ENCODE results near the gene NKAIN4. TPM values are rescaled to one million over a fixed set of nuclear protein-coding genes. Genes with fewer than 3 reads are reported as not detected.

The NKAIN4 gene
- total RNA-seq, 1 donor from 2014 or later: not detected

DNA sequence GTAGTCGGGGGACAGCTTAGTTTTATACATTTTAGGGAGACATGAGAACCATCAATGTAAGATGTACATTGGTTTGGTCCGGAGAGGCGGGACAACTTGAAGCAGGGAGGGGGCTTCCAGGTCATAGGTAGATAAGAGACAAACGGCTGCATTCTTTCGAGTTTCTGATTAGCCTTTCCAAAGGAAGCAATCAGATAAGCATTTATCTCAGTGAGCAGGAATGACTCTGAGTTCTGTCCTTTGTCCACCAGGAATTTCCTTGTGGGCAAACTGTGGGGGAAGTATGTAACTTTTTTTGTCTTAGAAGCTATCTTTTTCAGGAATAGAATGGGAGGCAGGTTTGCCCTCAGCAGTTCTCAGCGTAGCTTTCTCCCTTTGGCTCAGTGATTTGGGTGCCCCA is 39.7 kb downstream of the NKAIN4 start:
- intact Hi-C loops (cut with micrococcal nuclease): no loop called here
- ATAC-seq (no peak), DNase-seq (no peak)

DNA sequence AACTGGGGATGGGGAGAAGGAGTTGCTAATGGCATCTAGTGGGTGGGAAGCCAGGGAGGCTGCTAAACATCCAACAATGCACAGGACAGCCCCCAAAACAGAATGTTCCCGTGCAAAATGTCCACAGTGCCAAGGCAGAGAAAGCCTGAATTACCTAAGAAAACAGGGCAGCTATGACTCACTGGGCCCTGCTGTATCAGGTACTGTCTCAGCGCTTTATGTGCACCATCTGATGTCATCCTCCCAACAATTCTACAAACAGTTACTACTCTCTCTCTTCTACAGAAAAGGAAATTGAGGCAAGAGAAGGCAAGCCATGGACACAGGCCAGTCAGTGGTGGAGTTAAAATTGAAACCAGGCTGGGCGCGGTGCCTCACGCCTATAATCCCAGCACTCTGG is 41.5 kb downstream of the NKAIN4 start:
- DNase-seq: no peak
- intact Hi-C loops (cut with micrococcal nuclease): no loop called here
- no peak for ATAC-seq

DNA sequence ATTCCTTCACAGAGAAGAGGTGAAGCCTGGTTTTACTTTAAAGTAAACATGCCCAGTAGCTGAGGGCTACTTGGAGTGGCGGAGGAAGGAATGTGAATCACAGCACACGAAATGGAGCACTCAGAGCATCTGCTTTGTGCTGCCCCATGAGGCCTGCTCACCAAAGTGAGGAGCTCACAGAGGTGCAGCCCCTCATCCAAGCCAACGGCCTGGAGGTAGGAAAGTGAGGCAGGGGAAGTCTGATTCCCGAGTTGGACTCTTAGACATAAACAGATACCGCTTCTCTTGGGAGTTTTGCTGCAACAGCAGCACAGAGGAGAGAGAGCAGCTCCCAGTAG is 41.9 kb downstream of the NKAIN4 start:
- DNase-seq (no peak), ATAC-seq (no peak)
- intact Hi-C loops (cut with micrococcal nuclease): no loop called here

DNA sequence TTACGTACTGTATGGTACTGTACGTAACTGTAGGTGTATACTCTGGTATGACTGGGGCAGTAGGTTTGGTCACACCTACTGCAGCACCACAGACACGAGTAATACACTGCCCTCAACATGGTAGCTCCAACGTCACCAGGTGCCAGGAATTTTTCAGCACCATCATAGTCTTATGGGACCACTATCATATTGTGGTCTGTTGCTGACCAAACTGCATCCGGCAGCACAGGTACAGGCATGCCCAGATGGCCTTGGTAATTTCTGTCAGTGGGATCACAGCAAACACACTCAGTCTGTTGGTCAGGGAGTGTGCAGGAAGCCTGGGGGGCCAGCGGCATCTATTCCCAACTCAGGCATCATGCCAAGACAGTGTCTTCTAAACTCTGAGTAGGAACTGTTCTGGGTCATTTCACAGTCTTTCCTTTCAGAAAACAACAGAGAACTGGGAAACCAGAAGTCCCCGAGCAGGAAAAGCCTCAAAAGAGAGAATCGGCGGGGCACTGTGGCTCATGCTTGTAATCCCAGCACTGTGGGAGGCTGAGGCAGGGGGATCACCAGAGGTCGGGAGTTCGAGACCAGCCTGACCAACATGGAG is 44.2 kb downstream of the NKAIN4 start:
- DNase-seq (no peak), ATAC-seq (no peak)
- intact Hi-C loops (cut with micrococcal nuclease): no loop called here

DNA sequence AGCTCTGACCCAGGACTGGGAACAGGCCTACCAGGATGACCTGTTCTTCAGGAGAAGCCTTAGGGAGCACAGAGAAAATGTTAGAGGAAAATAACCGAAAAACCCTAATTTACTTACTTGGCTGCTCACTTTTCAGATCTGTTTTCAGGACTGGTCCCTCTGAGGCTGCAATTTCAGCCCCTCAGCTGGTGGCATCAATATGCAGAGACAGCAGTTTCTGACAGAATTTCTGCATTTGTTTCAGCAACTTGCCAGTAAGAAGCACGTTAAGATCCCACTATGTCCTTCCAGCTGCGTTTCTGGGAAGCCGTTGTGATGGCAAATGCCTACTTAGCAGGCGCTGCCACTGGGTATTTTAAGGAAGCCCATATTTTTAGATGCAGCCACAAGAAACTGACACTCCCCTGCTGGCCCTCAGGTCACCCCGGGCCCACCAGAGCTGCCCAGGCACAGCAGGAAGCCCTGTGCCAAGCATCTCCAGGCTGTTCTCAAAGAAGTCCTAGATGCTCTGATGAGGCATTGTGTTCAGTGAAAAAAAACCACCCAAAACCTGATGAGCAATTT is 45.8 kb downstream of the NKAIN4 start:
- intact Hi-C loops (cut with micrococcal nuclease): no loop called here
- DNase-seq: peak; percentile 37
- ATAC-seq: peak; percentile 16

DNA sequence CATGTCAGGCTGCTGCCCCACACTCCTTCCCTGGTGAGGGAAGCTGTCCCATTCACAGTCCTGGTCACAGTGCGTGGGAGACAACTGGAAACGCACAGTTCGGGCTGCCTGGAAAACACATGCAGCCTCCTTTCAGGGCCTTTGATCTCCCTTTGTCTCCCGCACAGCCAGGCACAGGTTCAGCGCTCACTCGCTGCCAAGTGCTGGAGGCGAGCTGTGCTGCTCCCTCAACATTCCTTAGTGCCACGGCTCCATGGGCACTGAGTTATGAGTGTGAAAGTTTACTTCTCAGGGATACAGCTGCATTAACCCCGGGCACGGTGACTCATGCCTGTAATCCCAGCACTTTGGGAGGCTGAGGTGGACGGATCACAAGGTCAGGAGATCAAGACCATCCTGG is 47.4 kb downstream of the NKAIN4 start:
- DNase-seq (peak; percentile 30), ATAC-seq (no peak)
- intact Hi-C loops (cut with micrococcal nuclease): no loop called here

DNA sequence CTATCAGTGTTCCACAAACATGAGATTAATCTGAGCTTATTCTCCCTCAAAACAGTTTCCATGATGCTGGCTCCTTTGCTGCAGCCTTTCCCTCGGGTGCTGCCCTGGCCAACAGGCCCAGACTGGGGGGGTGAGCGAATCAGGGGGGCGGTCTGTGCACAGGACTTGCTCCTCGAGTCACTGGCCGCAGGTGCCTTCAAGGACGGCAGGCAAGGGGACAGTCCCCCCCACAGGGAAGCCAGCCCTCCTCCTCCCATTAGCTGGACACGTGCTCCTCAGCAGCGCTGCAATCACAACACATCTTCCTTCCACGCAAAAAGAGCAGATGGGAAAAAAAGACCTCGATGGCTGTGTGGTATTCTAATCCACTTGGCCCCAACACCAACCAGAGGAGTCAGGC is 48.4 kb downstream of the NKAIN4 start:
- ATAC-seq: no peak
- intact Hi-C loops (cut with micrococcal nuclease): no loop called here
- DNase-seq: no peak

DNA sequence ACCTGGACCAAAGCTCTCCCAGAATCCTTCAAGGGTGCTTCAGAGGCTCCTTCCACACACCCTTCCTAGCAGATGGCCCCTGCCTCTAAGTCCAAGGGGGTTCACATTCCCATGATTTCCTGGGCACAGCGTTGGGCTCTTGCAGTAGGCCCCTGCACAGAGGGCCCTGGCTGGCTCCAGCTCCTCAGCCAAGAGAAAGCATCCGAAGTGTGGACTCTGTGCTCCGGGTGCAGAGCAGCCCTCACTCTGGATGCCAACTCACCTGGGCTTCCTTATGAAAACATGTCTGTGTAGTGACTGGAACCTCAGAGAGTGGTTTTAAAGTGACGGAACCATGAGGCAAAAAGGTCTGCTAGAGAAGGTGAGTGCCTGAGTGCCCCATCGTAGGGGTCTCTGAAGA is 49.9 kb downstream of the NKAIN4 start:
- DNase-seq (no peak), ATAC-seq (no peak)
- intact Hi-C loops (cut with micrococcal nuclease): no loop called here

DNA sequence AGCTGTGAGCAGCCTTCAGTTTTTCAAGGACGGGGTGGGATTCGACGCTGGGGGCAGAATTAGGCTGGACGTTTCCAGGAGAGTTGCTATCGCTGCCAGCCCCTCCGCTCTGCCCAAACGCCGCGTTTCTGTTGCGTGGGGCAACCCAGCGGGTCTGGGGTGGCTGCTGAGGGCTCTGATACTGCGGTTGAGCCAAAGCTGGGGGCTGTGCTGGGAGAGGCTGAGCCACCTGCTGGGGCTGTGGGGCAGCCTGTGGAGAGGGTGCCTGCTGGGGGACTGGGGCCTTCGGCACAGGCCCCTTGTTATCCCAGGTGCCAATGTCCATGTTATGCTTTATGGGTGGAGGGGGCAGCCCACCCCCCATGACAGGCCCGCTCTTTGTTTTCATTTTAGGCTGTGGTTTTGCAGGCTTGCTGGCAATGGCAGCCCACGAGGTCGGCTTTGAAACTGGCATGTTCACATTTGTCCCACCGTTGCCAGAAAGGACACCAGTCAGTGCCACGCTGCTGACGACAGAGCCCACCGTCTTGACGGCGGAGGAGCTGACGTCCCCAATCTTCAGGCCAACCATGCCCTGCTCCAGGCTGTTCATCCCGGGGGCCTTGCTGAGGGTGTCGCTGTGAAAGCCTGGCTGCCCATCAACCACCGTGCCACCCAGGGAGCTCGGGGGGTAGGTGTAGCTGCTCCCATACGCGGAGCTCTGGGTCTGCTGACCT is 51.3 kb downstream of the NKAIN4 start:
- no peak for ATAC-seq
- DNase-seq: no peak
- intact Hi-C loops (cut with micrococcal nuclease): no loop called here

DNA sequence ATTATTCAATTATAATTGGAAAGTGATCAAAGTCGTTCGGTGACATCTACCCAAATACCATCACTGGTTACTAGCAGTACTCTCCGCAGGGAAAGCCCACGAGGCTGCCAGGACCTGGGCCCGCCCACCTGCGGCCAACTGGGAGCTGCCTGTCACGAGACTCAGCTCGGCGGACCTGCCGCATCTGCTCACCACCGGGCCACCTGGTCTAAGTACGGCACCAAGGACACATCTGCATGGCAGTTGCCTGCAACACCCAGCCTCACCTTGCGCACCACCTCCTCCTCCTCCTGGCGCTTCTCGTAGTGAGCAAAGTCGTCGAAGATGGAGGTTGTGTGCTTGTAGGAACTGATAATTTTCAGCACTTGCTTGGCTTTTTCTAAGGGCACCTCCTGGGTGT is 52.2 kb downstream of the NKAIN4 start:
- ATAC-seq (no peak), DNase-seq (no peak)
- intact Hi-C loops (cut with micrococcal nuclease): no loop called here

DNA sequence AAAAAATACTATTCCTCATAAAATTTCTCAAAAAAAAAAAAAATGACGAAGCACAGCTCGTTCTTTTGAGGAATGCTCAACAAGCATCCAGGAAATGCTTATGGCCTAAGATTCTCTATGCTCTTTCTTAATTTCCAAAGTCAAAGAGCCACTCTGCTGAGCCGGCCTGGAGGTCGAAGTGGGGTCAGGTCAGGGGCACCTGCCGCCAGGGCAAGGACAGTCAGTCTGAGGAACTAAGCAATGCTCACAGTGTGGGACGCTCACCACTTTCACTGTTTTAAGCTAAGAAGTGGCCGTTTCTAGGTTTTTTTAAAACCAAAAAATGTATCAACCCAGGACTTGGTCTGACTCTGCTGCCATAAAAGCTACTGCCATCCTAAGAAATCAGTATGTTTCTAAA is 55.7 kb downstream of the NKAIN4 start:
- ATAC-seq: no peak
- intact Hi-C loops (cut with micrococcal nuclease): no loop called here
- DNase-seq: no peak

DNA sequence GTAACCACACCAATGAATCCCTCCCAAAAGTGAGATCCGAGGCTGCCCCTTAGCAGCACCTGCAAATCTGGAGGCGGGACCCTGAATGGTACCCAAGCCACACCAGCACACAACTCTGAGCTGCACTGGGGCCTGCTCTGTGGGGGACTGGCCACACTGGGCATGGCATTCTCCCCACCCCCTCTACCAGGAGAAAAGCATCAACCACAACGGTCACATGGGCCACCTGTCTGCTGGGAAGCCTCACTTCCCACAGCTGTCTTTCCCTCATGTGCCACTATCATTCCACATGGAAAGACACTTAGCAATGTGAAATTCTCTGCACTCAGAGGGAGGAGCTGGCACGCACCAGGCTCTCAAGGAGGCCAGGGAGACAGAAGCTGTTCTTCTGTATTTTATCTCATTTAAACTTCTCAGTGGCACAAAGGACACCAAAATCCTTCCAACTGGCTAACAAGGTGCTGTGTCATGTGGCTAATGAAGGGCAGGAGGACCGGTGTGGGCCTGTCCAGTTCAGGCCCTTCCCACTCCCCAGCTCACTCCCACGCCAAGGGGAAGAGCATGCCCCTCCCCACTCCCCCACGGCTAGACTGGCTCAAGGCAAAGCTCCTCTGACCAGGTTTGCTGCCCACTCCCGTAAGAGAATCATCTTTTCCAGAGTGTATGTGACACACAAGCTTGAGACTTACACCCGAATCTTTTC is 57.3 kb downstream of the NKAIN4 start:
- ATAC-seq: peak; percentile 37
- intact Hi-C loops (cut with micrococcal nuclease): no loop called here
- no peak for DNase-seq

DNA sequence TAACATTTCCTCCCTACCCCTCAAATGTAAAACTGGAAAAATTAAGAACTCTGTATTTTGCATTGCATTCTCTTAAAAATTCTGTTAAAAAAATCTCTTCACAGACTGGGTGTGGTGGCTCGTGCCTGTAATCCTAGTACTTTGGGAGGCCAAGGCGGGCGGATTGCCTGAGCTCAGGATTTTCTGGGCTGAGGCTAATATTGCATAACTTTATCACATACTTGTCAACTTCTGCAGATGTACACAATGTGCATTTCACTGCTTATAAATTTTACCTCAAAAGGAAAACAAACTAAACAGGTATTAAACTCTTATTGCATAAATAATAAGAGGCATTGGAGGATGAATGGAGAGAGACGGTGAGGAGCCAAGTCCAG is 59.5 kb downstream of the NKAIN4 start:
- DNase-seq (no peak), ATAC-seq (no peak)
- intact Hi-C loops (cut with micrococcal nuclease): no loop called here

DNA sequence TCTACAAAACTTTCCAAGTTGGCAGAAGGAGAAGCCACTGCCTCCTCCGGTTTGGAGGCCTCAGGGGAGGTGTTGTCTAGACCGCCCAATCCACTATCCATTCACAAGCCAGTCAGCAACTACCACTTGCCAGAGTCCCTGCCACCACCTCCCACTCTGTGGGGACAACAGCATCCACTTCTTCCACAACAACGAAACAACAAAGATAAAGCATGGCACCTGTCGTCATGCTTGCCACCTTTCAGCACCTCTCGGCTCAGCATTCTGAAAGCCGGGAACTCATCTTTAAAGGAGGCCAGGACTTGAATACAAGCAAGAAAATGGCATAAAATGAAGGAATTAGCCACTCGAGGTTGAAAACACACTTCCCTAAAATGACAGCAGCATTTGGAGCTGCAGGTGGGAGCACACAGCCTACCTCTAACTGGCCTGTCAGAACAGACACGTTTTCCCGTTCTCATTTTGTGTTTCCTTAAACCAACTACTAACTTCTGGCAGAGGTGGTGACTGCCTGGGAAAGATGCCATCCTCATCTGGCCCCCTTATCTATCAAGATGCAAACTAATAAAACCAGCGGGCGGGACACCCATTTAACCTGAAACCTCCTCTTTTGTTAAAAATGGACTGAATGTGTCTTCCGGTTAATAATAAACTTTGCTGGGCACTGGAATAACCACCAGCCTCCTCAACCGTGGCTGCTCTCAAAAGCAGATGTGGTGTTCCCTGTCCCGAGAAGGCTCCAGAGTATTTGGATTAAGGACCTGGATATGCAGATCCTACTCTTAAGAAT is 60.1 kb downstream of the NKAIN4 start:
- ATAC-seq: no peak
- intact Hi-C loops (cut with micrococcal nuclease): no loop called here
- no peak for DNase-seq

DNA sequence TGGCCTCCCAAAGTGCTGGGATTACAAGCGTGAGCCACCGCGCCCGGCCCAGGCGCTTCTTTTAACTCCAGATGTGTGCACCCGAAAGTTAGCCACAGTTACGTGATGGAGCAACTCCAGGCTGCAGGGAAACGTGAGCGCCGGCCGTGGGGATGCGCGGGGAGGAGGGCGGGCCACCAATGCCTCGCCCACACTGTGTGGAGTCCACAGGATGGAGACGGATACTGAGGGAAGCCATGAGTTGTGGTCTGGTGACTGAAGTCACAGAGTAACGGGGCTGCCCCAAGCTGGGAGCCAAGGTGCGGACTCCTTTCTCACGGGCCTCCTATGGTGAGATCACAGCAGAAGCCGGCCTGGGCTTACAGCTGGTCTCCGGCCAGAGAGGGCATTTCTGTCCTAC is 61.5 kb downstream of the NKAIN4 start:
- ATAC-seq: no peak
- peak; percentile 20 for DNase-seq
- intact Hi-C loops (cut with micrococcal nuclease): no loop called here

DNA sequence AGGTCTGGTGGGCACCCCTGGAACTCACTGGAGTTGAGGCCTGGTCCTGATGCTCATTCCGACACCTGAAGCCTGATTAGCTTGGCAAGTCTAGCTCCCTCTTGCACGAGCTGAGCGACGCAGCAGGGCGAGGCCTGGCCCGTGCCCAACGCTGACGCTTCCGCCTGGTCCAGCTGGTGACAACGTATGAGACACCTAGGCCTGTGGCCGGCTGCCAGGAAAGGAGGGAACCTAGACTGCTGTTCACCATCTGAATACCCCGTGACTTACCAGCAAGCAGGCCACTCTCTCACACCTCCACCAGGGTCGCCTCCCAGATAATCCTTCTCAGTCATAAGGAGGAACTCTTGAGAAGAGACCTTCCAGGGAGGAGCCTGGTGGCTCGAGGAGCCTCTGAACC is 62.9 kb downstream of the NKAIN4 start:
- peak; percentile 18 for ATAC-seq
- DNase-seq: peak; percentile 50
- intact Hi-C loops (cut with micrococcal nuclease): no loop called here

DNA sequence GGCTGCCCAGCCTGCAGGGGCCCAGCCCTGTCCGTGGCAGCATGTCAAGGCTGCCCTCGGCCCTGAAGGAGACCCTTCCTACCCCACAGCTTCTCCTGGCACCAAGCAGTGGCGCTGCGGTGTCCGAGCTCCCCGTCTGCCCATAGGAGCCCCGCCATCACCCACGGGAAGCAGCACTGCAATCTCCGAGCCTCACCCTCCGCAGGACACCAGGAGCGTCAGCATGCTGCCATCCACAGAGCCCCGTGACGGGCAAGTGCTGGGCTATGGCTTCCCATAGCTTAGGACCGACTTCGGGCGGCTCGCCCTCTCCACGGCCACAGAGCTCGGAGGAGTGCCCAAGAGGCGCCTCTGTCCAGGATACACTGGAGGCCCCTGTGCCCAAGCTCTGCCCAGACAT is 63.4 kb downstream of the NKAIN4 start:
- DNase-seq: peak; percentile 13
- intact Hi-C loops (cut with micrococcal nuclease): no loop called here
- ATAC-seq: peak; percentile 15

Measured in left ventricle myocardium superior (tissue), 1 donor.